ENCODE results near the gene OXCT2.
"Not testable (repeated sequence)": the region's sequence is repeated elsewhere in the genome, so short reads cannot be mapped to it uniquely, and the experiment has no call there.

The OXCT2 gene

GRCh38 chr1:39795651-39796050 is 24.5 kb upstream of the OXCT2 start:
- Histone ChIP-seq H3K36me3 (ENCODE audit: insufficient read depth, low read length) (no peaks in the 10 kb centered on the region), H3K4me1 (ENCODE audit: insufficient read depth, low read length) (no peaks in the 10 kb centered on the region), H3K9ac (ENCODE audit: low read depth, low read length) (no peak overlapping the region)

GRCh38 chr1:39791838-39792237 is 20.7 kb upstream of the OXCT2 start:
- no peak overlapping the region for H3K9ac ChIP-seq (ENCODE audit: low read depth, low read length)
- no peaks in the 10 kb centered on the region for H3K9me3 ChIP-seq (ENCODE audit: control insufficient read depth, insufficient read depth, low read length)
- H3K36me3 ChIP-seq (ENCODE audit: insufficient read depth, low read length), result no peaks in the 10 kb centered on the region
- H3K4me1 ChIP-seq (ENCODE audit: insufficient read depth, low read length), result no peaks in the 10 kb centered on the region

More at GRCh38 chr1:39795651-39796050, 24.5 kb upstream of the OXCT2 start:
- no peaks in the 10 kb centered on the region for H3K9me3 ChIP-seq (ENCODE audit: control insufficient read depth, insufficient read depth, low read length)

GRCh38 chr1:39789571-39790110 is 18.5 kb upstream of the OXCT2 start:
- Histone ChIP-seq H3K9me3 (ENCODE audit: control insufficient read depth, insufficient read depth, low read length) (no peaks in the 10 kb centered on the region), H3K4me1 (ENCODE audit: insufficient read depth, low read length) (no peaks in the 10 kb centered on the region), H3K36me3 (ENCODE audit: insufficient read depth, low read length) (no peaks in the 10 kb centered on the region), H3K9ac (ENCODE audit: low read depth, low read length) (peak overlapping the region; percentile 42; the same call in 1 of the 2 replicates)

- H3K9me3 ChIP-seq (ENCODE audit: control insufficient read depth, insufficient read depth, low read length), result no peaks in the 10 kb centered on the region
- H3K9ac ChIP-seq (ENCODE audit: low read depth, low read length), result peak within 1 kb of the TSS; percentile 42
- no peaks in the 10 kb centered on the region for H3K36me3 ChIP-seq (ENCODE audit: insufficient read depth, low read length)
- no peaks in the 10 kb centered on the region for H3K4me1 ChIP-seq (ENCODE audit: insufficient read depth, low read length)
Observed at GRCh38 chr1:39788758-39789570, 17.8 kb upstream of the OXCT2 start, which contains the start of gene BMP8B. BMP8B (minus strand) TSS chr1:39788865; CDS start chr1:39788485, 380 bp downstream.

- H3K9me3 ChIP-seq (ENCODE audit: control insufficient read depth, insufficient read depth, low read length), result no peaks in the 10 kb centered on the region
- no peaks in the 10 kb centered on the region for H3K36me3 ChIP-seq (ENCODE audit: insufficient read depth, low read length)
- H3K9ac ChIP-seq (ENCODE audit: low read depth, low read length), result no peak overlapping the region
- no peaks in the 10 kb centered on the region for H3K4me1 ChIP-seq (ENCODE audit: insufficient read depth, low read length)
Observed at GRCh38 chr1:39788426-39788757, 17.2 kb upstream of the OXCT2 start.

GRCh38 chr1:39787964-39788363 is 16.8 kb upstream of the OXCT2 start:
- H3K36me3 ChIP-seq (ENCODE audit: insufficient read depth, low read length); H3K9me3 ChIP-seq (ENCODE audit: control insufficient read depth, insufficient read depth, low read length); H3K4me1 ChIP-seq (ENCODE audit: insufficient read depth, low read length): not testable (repeated sequence)

GRCh38 chr1:39787468-39787867 is 16.3 kb upstream of the OXCT2 start:
- H3K4me1 ChIP-seq (ENCODE audit: insufficient read depth, low read length), result no peaks in the 10 kb centered on the region
- no peaks in the 10 kb centered on the region for H3K9me3 ChIP-seq (ENCODE audit: control insufficient read depth, insufficient read depth, low read length)
- H3K9ac ChIP-seq (ENCODE audit: low read depth, low read length), result no peak overlapping the region
- H3K36me3 ChIP-seq (ENCODE audit: insufficient read depth, low read length), result no peaks in the 10 kb centered on the region

More at GRCh38 chr1:39787964-39788363, 16.8 kb upstream of the OXCT2 start:
- H3K9ac ChIP-seq (ENCODE audit: low read depth, low read length), result not testable (repeated sequence)

- H3K36me3 ChIP-seq (ENCODE audit: insufficient read depth, low read length); H3K9ac ChIP-seq (ENCODE audit: low read depth, low read length); H3K4me1 ChIP-seq (ENCODE audit: insufficient read depth, low read length); H3K9me3 ChIP-seq (ENCODE audit: control insufficient read depth, insufficient read depth, low read length): not testable (repeated sequence)
Observed at GRCh38 chr1:39787108-39787375, 15.9 kb upstream of the OXCT2 start.

GRCh38 chr1:39786303-39787107 is 15.4 kb upstream of the OXCT2 start:
- not testable (repeated sequence) for H3K36me3 ChIP-seq (ENCODE audit: insufficient read depth, low read length); H3K9ac ChIP-seq (ENCODE audit: low read depth, low read length); H3K4me1 ChIP-seq (ENCODE audit: insufficient read depth, low read length)

GRCh38 chr1:39782685-39783084 is 11.5 kb upstream of the OXCT2 start:
- not testable (repeated sequence) for H3K4me1 ChIP-seq (ENCODE audit: insufficient read depth, low read length); H3K9ac ChIP-seq (ENCODE audit: low read depth, low read length); H3K36me3 ChIP-seq (ENCODE audit: insufficient read depth, low read length); H3K9me3 ChIP-seq (ENCODE audit: control insufficient read depth, insufficient read depth, low read length)

More at GRCh38 chr1:39786303-39787107, 15.4 kb upstream of the OXCT2 start:
- H3K9me3 ChIP-seq (ENCODE audit: control insufficient read depth, insufficient read depth, low read length), result not testable (repeated sequence)

GRCh38 chr1:39782103-39782502 is 11.0 kb upstream of the OXCT2 start:
- H3K9ac ChIP-seq (ENCODE audit: low read depth, low read length), result no peak overlapping the region
- H3K4me1 ChIP-seq (ENCODE audit: insufficient read depth, low read length), result no peaks in the 10 kb centered on the region
- H3K9me3 ChIP-seq (ENCODE audit: control insufficient read depth, insufficient read depth, low read length), result no peaks in the 10 kb centered on the region
- no peaks in the 10 kb centered on the region for H3K36me3 ChIP-seq (ENCODE audit: insufficient read depth, low read length)

GRCh38 chr1:39781349-39781715 is 10.2 kb upstream of the OXCT2 start:
- no peaks in the 10 kb centered on the region for H3K4me1 ChIP-seq (ENCODE audit: insufficient read depth, low read length)
- no peak overlapping the region for H3K9ac ChIP-seq (ENCODE audit: low read depth, low read length)
- H3K9me3 ChIP-seq (ENCODE audit: control insufficient read depth, insufficient read depth, low read length), result no peaks in the 10 kb centered on the region
- H3K36me3 ChIP-seq (ENCODE audit: insufficient read depth, low read length), result no peaks in the 10 kb centered on the region

- H3K9ac ChIP-seq (ENCODE audit: low read depth, low read length), result no peak overlapping the region
- no peaks in the 10 kb centered on the region for H3K36me3 ChIP-seq (ENCODE audit: insufficient read depth, low read length)
- no peaks in the 10 kb centered on the region for H3K4me1 ChIP-seq (ENCODE audit: insufficient read depth, low read length)
- no peaks in the 10 kb centered on the region for H3K9me3 ChIP-seq (ENCODE audit: control insufficient read depth, insufficient read depth, low read length)
Observed at GRCh38 chr1:39779821-39780220, 8.7 kb upstream of the OXCT2 start.

- Histone ChIP-seq H3K9me3 (ENCODE audit: control insufficient read depth, insufficient read depth, low read length) (no peaks in the 10 kb centered on the region), H3K36me3 (ENCODE audit: insufficient read depth, low read length) (no peaks in the 10 kb centered on the region), H3K4me1 (ENCODE audit: insufficient read depth, low read length) (no peaks in the 10 kb centered on the region), H3K9ac (ENCODE audit: low read depth, low read length) (no peak overlapping the region)
Observed at GRCh38 chr1:39779137-39779536, 8.0 kb upstream of the OXCT2 start.
